GM19351 (cell line): Measurements from ENCODE around the gene NPAT.
"Not testable (repeated sequence)": the region's sequence is repeated elsewhere in the genome, so short reads cannot be mapped to it uniquely, and the experiment has no call there.

Experiments used
- ATAC-seq: cut with Tn5 transposase; IDR thresholded peaks from one replicate; pipeline ENCODE4 v1.9.1; 2021; ENCODE audit warnings: mild to moderate bottlenecking, moderate library complexity; ENCODE audit not compliant: unreplicated experiment

The NPAT gene

DNA sequence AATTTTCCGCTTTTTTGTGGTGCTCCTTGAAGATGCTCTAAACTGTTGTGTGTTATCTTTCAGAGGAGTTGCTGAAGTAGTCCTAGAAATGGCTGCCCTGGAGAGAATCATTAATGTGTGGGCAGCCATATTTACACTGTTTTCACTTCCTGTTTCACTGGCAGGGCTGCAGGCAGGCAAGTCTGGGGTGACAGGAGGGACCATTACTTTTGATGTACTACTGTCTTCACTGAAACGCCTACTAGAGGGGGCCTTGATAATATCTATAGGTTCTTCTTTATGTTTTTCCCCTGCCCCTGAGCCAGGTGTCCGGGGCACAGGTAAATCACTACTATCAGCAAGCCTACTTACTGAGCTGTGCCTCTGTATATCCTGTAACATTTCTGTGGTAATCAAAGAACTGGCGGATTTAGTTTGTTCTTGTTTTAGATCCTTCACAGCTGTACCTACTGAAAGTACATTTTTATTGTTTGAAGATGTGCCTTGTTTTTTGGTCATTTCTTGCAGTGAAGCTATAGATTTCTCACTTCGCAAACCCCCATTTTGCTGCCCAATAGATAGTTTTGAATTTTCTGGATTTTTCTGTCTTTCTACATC lies 61.4 kb downstream of the NPAT start:
- ATAC-seq: peak; percentile 100

GRCh38 chr11:108154591-108154990 lies 67.8 kb downstream of the NPAT start:
- no peak for ATAC-seq

DNA sequence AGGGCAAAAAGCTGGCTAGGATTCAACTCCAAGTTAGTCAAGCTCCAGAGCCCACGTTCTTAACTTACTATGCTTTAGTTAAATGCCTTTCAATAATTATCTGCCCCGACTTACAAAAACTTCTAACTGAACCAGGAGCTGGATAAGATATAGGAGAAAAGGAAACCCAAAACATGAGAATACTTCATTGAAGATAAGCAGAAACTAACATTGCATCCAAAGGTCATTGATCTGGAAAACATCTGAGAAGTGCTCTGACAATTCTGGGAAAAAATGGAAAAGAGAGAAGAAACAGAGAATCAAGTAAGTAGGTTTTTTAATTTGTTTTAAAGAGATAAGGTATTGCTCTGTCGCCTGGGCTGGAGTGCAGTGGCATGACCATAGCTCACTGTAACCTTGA lies 73.9 kb downstream of the NPAT start:
- ATAC-seq: no peak

GRCh38 chr11:108147150-108147549 lies 75.3 kb downstream of the NPAT start:
- no peak for ATAC-seq

- ATAC-seq: no peak
Measured at GRCh38 chr11:108144615-108145014, 77.8 kb downstream of the NPAT start.

DNA sequence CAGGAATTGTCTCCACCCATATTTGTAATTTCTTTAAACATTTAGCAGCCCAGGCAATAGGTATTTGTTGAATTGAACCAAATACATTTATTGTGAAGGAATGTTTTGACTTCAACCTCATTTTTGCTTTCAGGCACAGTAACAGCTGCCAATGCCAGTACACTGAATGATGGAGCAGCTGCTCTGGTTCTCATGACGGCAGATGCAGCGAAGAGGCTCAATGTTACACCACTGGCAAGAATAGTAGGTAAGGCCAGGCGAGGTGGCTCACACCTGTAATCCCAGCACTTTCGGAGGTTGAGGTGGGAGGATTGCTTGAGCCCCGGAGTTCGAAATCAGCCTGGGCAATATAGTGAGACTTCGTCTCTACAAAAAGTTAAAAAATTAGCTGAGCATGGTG lies 80.1 kb downstream of the NPAT start:
- ATAC-seq: no peak

DNA sequence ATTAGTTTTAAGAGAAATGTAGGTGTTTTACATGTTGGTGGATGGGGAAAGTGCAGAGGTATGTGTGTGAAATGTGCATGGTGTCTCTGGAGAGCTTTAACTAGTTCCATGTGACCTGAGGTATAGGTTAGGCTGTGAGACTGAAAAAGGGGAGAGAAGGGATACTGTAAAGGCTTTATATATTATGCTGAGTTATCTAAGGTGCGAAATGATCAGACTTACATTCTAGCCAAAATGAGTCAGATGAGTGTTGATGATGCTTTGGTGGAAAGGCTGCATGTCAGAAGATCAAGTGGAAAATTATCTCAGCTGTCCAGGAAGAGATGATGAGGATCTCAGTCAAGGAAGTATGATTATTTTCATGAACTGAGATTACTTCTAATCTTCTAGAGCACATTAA lies 85.2 kb downstream of the NPAT start:
- ATAC-seq: no peak

- ATAC-seq: peak; percentile 76
Measured at GRCh38 chr11:108135845-108136544, 86.4 kb downstream of the NPAT start.

DNA sequence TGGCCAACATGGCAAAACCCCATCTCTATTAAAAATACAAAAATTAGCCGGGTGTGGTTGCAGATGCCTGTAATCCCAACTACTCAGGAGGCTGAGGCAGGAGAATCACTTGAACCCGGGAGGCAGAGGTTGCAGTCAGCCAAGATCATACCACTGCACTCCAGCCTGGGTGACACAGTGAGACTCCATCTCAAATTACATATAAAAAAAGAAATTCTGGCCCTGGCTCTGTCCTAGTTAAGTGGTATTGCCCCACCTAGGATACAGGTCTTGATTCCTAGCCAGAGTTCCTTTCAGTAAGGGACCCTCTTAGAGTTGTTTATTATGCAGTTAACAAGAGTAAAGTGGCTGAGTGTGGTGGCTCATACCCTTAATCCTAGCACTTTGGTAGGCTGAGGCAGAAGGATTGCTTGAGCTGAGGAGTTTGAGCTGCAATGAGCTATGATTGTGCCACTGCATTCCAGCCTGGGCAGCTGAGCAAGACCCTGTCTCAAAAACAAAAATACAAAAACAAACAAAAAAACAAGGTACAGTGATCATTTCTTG lies 89.4 kb downstream of the NPAT start:
- ATAC-seq: not testable (repeated sequence)

DNA sequence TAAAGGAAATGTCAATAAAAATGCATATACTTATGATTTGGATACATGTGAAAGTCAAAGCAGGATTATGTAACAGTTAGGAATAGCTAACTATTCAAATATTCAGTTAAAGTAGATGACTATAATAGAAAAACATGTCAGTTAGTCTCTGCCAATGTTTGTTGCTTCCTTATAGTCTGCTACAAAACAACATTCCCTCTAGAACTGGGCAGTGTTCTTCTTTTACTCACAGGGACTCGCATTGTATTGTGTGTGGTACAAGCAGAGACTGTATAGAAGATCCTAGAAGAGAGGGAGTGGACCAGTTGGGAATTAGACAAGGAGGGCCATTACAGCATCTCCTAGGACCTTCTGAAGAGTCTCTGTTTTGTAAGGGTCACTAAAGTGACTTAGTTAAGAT lies 90.4 kb downstream of the NPAT start:
- no peak for ATAC-seq

- ATAC-seq: no peak
Measured at GRCh38 chr11:108128772-108129171, 93.7 kb downstream of the NPAT start.

GRCh38 chr11:108125096-108125495 lies 97.3 kb downstream of the NPAT start:
- no peak for ATAC-seq

DNA sequence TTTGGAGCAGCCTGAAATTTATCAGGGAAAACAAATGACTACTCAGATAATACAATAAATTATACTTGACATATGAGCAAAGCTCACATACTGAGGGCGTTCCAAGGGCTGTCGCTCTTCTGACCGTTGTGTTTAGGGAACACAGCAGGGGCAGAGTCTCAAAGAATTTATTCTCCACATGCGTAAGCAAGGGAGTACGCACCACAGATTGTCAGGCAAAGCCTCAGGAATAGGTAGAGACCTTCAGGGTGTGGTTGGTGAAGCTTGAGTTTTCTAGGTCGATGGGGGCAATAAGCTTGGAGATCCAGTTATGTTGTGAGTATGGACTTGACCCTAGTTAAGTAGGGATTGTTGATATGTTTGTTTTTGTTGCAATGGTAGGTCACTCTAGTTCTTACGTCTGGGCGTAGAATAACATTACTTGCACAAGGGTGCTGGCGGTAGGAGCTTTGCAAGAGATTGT lies 100.2 kb downstream of the NPAT start:
- ATAC-seq: no peak

DNA sequence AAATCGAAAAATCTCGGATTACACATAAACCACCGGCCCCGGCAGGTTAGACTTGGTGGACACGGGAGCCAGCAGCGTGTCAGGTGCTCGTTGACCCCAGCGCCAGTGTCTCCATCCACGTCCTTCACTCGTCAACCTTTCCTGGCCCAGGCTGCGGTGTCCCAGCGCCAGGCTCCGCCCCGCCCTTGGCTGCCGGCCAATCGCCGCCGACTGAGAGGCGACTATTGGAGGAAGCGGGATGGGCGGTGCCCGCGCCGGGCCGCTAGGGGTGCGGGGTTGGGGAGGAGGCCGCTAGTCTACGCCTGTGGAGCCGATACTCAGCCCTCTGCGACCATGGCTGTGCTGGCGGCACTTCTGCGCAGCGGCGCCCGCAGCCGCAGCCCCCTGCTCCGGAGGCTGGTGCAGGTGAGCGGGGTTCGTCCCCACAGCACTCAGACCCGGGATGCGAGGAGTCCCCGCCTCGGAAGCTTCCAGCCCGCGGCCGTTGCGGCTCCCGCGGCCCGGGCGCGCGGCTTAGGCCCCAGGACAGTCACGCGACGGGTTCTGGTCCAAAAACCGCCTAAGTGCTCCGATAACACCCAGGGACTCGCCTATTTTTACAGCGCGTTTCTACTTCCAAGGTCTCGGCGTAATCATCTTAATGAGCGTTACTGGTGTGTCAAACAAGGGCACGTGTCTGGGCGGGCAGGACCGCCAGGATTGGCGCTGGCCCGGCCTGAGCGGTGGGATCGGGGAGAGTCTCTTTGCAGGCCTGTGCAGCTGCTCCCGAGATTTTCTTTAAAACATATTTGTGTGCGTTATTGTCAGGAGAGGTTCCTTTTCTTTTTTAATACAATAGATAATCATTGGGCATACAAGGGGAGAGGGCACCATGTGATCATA lies 100.9 kb downstream of the NPAT start, which contains the start of gene ACAT1:
ACAT1 (plus strand) TSS at position 294 of the 882 bp plus-strand sequence; CDS start at position 334, 40 bp downstream.
- ATAC-seq: peak; percentile 94

GRCh38 chr11:108120936-108121273 lies 101.5 kb downstream of the NPAT start:
- not testable (repeated sequence) for ATAC-seq

- ATAC-seq: no peak
Measured at GRCh38 chr11:108117746-108118371, 104.6 kb downstream of the NPAT start.

- peak; percentile 37 for ATAC-seq
Measured at GRCh38 chr11:108115500-108116140, 106.8 kb downstream of the NPAT start.

- ATAC-seq: no peak
Measured at GRCh38 chr11:108112057-108112456, 110.4 kb downstream of the NPAT start.

- ATAC-seq: no peak
Measured at GRCh38 chr11:108111126-108111525, 111.3 kb downstream of the NPAT start.
